Loucy (cell line): ENCODE data around the gene EFHC2.

Source experiments
- EZH2phosphoT487 ChIP-seq: fragments of 200-600 bp; IDR thresholded peaks from 2 replicates; pipeline ENCODE4 v1.6.1; 2018; ENCODE audit warnings: antibody characterized with exemption, mild to moderate bottlenecking, moderate library complexity, borderline replicate concordance
- TF ChIP-seq, protein P1 (sequence below): fragments of 200-600 bp; sonication (generic); conservative IDR thresholded peaks from 2 replicates; pipeline ENCODE4 v1.5.1; 2014; ENCODE audit warnings: mild to moderate bottlenecking, antibody characterized with exemption, low read length

DNA sequence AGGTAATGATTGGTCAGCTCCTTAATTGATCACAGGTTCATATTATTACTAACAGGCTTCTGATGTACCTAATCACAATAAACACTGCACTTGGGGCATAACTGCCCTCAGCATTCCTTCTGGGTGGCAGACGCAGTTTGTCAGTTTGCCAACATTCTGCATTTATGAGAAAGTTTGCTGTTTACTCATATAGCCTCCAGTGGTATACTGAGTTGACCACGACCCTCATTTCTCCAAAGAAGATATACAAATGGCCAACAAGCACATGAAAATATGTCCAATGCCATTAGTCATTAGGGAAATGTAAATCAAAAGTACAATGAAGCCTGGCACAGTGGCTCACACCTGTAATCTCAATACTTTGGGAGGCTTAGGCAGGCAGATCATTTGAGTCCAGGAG is 26.3 kb downstream of the EFHC2 start:
- TF ChIP-seq, protein P1, sequence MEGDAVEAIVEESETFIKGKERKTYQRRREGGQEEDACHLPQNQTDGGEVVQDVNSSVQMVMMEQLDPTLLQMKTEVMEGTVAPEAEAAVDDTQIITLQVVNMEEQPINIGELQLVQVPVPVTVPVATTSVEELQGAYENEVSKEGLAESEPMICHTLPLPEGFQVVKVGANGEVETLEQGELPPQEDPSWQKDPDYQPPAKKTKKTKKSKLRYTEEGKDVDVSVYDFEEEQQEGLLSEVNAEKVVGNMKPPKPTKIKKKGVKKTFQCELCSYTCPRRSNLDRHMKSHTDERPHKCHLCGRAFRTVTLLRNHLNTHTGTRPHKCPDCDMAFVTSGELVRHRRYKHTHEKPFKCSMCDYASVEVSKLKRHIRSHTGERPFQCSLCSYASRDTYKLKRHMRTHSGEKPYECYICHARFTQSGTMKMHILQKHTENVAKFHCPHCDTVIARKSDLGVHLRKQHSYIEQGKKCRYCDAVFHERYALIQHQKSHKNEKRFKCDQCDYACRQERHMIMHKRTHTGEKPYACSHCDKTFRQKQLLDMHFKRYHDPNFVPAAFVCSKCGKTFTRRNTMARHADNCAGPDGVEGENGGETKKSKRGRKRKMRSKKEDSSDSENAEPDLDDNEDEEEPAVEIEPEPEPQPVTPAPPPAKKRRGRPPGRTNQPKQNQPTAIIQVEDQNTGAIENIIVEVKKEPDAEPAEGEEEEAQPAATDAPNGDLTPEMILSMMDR = no peak
- no peak for TF ChIP-seq EZH2phosphoT487
